Activated CD4-positive, alpha-beta T cell treated with anti-CD3 and anti-CD28 coated beads, Interleukin-2, amount 10 ng/mL, durations not matched to agents 24 days and 14 days (primary cell): ENCODE measurements around the gene PSMD14. TPM values are rescaled to one million over a fixed set of nuclear protein-coding genes. Genes with fewer than 3 reads are reported as not detected.

Source experiments
- DNase-seq: peaks from one replicate; pipeline ENCODE4 v3.0.0; 2022
- H3K27ac Mint-ChIP-seq: one replicate; pipeline ENCODE4 v1.8.0; 2022; ENCODE audit warnings: mild to moderate bottlenecking, mixed read lengths
- H3K27me3 Mint-ChIP-seq: one replicate; pipeline ENCODE4 v1.8.0; 2022; ENCODE audit warnings: mixed read lengths
- H3K36me3 Mint-ChIP-seq: one replicate; pipeline ENCODE4 v1.8.0; 2022; ENCODE audit warnings: low read depth, mild to moderate bottlenecking, mixed read lengths
- H3K4me1 Mint-ChIP-seq: one replicate; pipeline ENCODE4 v1.8.0; 2021; ENCODE audit warnings: mixed read lengths
- H3K4me3 Mint-ChIP-seq: one replicate; pipeline ENCODE4 v1.8.0; 2022; ENCODE audit warnings: mild to moderate bottlenecking, moderate library complexity, mixed read lengths
- H3K9me3 Mint-ChIP-seq: one replicate; pipeline ENCODE4 v1.8.0; 2021; ENCODE audit warnings: mixed read lengths
- intact Hi-C: fragments of 100-400 bp; cut with micrococcal nuclease; formaldehyde crosslinking; loops from one replicate; pipeline ENCODE4 v1.15.1; 2023
- total RNA-seq: library from RNA; stranded (reverse); gene quantifications from 2 replicates; pipeline ENCODE4 v1.2.3, GENCODE V29; 2022

PSMD14 gene
- total RNA-seq, 1 donor from 2014 or later, result 113 TPM

DNA sequence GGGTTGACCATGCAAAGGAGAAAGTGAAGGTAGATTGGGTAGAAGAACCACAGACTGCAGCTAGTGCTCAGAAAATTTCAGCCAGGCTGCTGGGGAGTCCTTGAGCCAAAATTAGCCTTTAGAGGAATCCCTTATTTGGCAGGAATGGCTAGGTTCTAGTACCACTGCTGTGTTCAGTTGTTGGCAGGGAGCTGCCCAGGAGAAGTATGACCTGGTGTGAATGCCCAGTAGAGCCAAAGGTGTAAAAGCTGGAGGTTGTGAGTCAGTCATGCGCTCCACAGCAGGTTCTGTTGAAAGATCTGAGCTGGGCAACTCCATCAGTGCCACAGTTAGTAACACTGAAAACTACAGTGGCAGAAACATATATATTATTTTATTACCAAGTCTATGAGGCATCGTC is 71.5 kb downstream of the PSMD14 start:
- Mint-ChIP-seq H3K4me1 (peaks cover 8% of the 10 kb centered on the region), H3K36me3 (peaks cover 12% of the 10 kb centered on the region), H3K27me3 (no peaks in the 10 kb centered on the region), H3K4me3 (no peak overlapping the region), H3K9me3 (no peaks in the 10 kb centered on the region), H3K27ac (no peak overlapping the region)
- intact Hi-C loops, result no loop called here
- no peak for DNase-seq

DNA sequence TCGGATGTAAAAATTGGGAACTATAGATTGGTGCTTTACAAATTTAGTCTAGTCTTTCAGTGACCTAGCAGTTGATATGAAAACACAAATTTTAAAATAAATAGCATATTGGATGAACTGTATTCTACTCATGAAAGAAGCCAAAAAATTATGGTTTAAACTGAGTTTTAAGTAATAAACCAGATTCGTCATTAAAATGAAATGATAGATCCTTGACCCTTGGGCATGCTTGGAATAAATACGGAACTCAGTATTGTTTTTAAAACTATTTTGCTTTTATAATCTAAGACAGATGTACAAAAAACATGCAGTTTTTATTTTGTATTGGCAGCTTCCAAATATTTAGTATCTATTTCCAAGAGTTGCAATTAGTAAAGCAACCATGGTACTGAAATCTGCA is 73.3 kb downstream of the PSMD14 start:
- Mint-ChIP-seq H3K36me3 (peaks cover 14% of the 10 kb centered on the region), H3K27me3 (no peaks in the 10 kb centered on the region), H3K4me1 (peaks cover 18% of the 10 kb centered on the region), H3K27ac (no peak overlapping the region), H3K9me3 (no peaks in the 10 kb centered on the region), H3K4me3 (no peak overlapping the region)
- intact Hi-C loops, result no loop called here
- DNase-seq, result no peak

DNA sequence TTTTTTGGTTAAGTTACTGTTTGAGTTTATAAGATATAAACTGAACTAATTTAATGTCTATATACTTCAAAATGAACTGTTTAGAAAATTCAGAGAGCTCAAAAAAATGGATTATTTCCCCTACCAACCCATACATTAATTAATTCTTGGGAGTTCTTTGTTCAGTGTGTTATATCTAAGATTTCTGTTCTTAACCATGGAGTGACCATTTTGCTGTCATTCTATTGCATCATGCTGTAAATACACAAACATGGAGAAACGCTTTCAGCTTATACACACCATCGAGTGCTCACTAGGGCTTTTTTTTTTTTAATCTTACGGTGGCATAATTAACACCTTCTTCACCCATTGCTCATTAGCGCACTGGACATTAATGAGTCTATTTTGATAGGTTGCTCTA is 74.5 kb downstream of the PSMD14 start:
- Mint-ChIP-seq H3K4me3 (no peak overlapping the region), H3K9me3 (no peaks in the 10 kb centered on the region), H3K27ac (no peak overlapping the region), H3K4me1 (peaks cover 18% of the 10 kb centered on the region), H3K27me3 (no peaks in the 10 kb centered on the region), H3K36me3 (peaks cover 19% of the 10 kb centered on the region)
- DNase-seq, result no peak
- intact Hi-C loops, result no loop called here

DNA sequence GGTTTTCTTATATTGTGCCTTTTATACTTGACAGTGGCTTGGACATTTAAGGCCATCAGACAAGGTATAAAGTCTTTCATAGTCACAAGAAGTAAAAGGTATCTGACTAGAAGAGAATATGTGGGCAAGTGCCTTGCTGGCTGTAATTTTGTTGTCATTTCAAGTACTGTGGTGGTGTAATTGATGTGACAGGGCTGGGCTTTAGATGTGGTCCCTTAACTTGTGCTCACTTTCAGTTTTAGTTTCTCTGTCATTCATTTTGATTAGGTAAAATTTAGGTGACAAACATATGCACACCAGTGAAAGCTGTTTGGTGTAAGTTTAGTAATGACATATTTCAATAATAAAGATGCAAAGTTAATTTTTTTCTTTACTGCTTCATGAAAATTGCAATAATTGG is 76.6 kb downstream of the PSMD14 start:
- intact Hi-C loops, result loop anchor here (2.0 kb wide), 1 partner anchor 76 kb away; the partner anchor contains the start of gene PSMD14
- no peaks in the 10 kb centered on the region for H3K9me3 Mint-ChIP-seq
- peaks cover 16% of the 10 kb centered on the region for H3K4me1 Mint-ChIP-seq
- peak overlapping the region; percentile 25 for H3K4me3 Mint-ChIP-seq
- peak; percentile 83 for DNase-seq
- H3K36me3 Mint-ChIP-seq, result peaks cover 14% of the 10 kb centered on the region
- no peak overlapping the region for H3K27ac Mint-ChIP-seq
- no peaks in the 10 kb centered on the region for H3K27me3 Mint-ChIP-seq

- Mint-ChIP-seq H3K4me3 (no peak overlapping the region), H3K27ac (no peak overlapping the region), H3K4me1 (peaks cover 16% of the 10 kb centered on the region), H3K27me3 (no peaks in the 10 kb centered on the region), H3K36me3 (peaks cover 19% of the 10 kb centered on the region), H3K9me3 (no peaks in the 10 kb centered on the region)
- DNase-seq, result no peak
- intact Hi-C loops, result no loop called here
These were observed 78.1 kb downstream of the PSMD14 start for GRCh38 chr2:161386228-161386824.

DNA sequence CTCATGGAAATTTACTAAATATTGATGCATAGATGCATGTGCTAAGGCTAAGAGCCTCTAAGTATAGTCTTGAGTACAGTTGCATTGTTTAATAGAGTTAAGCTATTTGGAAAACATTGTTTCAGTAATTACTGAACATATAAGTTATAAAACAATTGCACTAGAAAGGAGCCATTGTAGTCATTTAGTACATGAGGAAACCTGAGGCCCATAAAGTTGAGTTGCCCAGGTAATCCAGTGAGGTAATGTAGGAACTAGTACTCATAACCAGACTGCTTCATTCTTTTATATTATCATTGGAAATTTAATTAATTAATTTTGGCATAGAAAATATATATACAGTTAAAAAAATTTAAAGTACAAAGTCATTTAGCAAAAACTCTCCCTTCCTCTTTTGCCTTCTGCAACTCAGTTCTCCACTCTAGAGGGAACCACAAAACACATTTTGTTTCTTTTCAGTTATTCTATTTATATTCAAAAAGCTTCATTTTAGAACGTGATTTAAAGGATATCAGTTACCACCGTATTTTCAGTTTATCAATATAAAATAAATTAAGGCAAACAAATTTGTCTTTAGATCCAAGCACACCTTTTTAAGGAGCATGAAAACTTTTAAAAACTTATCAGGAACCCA is 80.0 kb downstream of the PSMD14 start:
- DNase-seq, result no peak
- Mint-ChIP-seq H3K4me3 (no peak overlapping the region), H3K27me3 (no peaks in the 10 kb centered on the region), H3K36me3 (peaks cover 30% of the 10 kb centered on the region), H3K27ac (no peak overlapping the region), H3K9me3 (no peaks in the 10 kb centered on the region), H3K4me1 (peaks cover 20% of the 10 kb centered on the region)
- intact Hi-C loops, result no loop called here

- H3K4me3 Mint-ChIP-seq, result no peak overlapping the region
- intact Hi-C loops, result no loop called here
- DNase-seq, result no peak
- no peak overlapping the region for H3K27ac Mint-ChIP-seq
- no peaks in the 10 kb centered on the region for H3K9me3 Mint-ChIP-seq
- no peaks in the 10 kb centered on the region for H3K27me3 Mint-ChIP-seq
- H3K4me1 Mint-ChIP-seq, result peaks cover 4% of the 10 kb centered on the region
- peaks cover 42% of the 10 kb centered on the region for H3K36me3 Mint-ChIP-seq
These were observed 83.7 kb downstream of the PSMD14 start for GRCh38 chr2:161391737-161392506.

DNA sequence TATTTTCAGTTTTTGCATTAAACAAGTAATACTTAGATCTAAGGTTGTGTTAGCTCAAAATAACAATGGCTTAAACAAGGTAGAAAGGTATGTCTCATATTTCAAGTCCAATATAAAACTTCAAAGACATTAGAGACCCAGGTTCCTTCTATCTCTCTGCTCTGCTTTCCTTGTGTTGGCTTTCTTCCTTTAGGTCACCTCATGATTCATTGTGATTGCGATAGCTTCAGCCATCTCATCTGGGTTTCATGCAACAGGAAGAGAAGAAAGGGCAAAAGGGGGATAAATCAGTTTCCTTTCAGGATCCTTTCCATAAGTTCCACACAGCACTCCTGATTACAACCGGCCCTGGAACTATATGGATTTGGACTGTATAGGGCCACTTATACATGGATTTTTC is 91.9 kb downstream of the PSMD14 start:
- DNase-seq, result no peak
- no peak overlapping the region for H3K4me3 Mint-ChIP-seq
- peaks cover 2% of the 10 kb centered on the region for H3K4me1 Mint-ChIP-seq
- no peak overlapping the region for H3K27ac Mint-ChIP-seq
- H3K36me3 Mint-ChIP-seq, result peaks cover 40% of the 10 kb centered on the region
- no peaks in the 10 kb centered on the region for H3K9me3 Mint-ChIP-seq
- intact Hi-C loops, result no loop called here
- no peaks in the 10 kb centered on the region for H3K27me3 Mint-ChIP-seq

DNA sequence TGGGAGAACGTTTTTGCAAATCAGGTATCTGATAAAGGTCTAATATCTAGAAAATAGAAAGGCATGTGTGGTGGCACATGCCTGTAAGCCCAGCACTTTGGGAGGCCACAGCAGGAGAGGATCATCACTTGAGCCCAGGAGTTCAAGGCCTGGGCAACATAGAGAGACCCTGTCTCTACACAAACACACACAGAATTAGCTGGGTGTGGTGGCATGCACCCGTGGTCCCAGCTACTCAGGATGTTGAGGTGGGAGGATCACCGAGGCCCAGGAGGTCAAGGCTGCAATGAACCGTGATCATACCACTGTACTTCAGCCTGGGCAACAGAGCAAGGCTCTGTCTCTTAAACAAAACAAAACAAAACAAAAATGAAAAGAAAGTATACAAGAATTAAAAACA is 94.1 kb downstream of the PSMD14 start:
- H3K4me3 Mint-ChIP-seq, result no peak overlapping the region
- H3K4me1 Mint-ChIP-seq, result peaks cover 2% of the 10 kb centered on the region
- H3K36me3 Mint-ChIP-seq, result peaks cover 24% of the 10 kb centered on the region
- H3K27me3 Mint-ChIP-seq, result no peaks in the 10 kb centered on the region
- no peak overlapping the region for H3K27ac Mint-ChIP-seq
- H3K9me3 Mint-ChIP-seq, result no peaks in the 10 kb centered on the region
- DNase-seq, result no peak
- intact Hi-C loops, result no loop called here

GRCh38 chr2:161406316-161406715 is 98.1 kb downstream of the PSMD14 start:
- H3K9me3 Mint-ChIP-seq, result no peaks in the 10 kb centered on the region
- no peak overlapping the region for H3K4me3 Mint-ChIP-seq
- DNase-seq, result peak; percentile 48
- H3K27ac Mint-ChIP-seq, result no peak overlapping the region
- intact Hi-C loops, result no loop called here
- peaks cover 23% of the 10 kb centered on the region for H3K36me3 Mint-ChIP-seq
- no peaks in the 10 kb centered on the region for H3K27me3 Mint-ChIP-seq
- H3K4me1 Mint-ChIP-seq, result peaks cover 2% of the 10 kb centered on the region

DNA sequence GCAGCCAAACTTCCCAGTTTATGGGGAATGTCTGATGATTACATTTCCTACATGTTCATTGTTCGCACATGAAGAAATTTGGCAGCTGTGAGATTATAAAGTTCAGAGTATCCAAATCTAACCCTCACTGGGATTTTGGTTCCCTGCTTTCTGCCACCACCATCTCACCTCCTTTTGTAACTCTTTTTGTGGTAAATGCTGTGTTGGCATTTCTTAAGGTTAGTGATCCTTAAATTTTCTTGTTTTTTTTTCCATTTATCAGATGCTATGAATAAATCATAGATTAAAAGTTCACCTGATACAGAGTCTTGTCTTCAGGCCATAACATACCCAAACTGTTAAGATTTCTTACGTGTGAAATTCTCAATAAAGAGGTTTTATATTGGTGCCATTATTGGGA is 99.4 kb downstream of the PSMD14 start:
- DNase-seq, result no peak
- H3K27me3 Mint-ChIP-seq, result no peaks in the 10 kb centered on the region
- H3K27ac Mint-ChIP-seq, result no peak overlapping the region
- no peak overlapping the region for H3K4me3 Mint-ChIP-seq
- H3K9me3 Mint-ChIP-seq, result no peaks in the 10 kb centered on the region
- intact Hi-C loops, result no loop called here
- peaks cover 2% of the 10 kb centered on the region for H3K4me1 Mint-ChIP-seq
- H3K36me3 Mint-ChIP-seq, result peaks cover 26% of the 10 kb centered on the region

GRCh38 chr2:161409308-161409907 is 101.2 kb downstream of the PSMD14 start:
- DNase-seq, result no peak
- Mint-ChIP-seq H3K27ac (no peak overlapping the region), H3K36me3 (peaks cover 22% of the 10 kb centered on the region), H3K4me3 (no peak overlapping the region), H3K27me3 (peaks cover 10% of the 10 kb centered on the region), H3K9me3 (no peaks in the 10 kb centered on the region), H3K4me1 (peaks cover 5% of the 10 kb centered on the region)
- intact Hi-C loops, result no loop called here

- no peak overlapping the region for H3K4me3 Mint-ChIP-seq
- peaks cover 27% of the 10 kb centered on the region for H3K36me3 Mint-ChIP-seq
- H3K9me3 Mint-ChIP-seq, result no peaks in the 10 kb centered on the region
- intact Hi-C loops, result loop anchor here (5.0 kb wide), 1 partner anchor 105 kb away; the partner anchor contains the start of gene PSMD14
- peaks cover 28% of the 10 kb centered on the region for H3K4me1 Mint-ChIP-seq
- DNase-seq, result no peak
- peaks cover 36% of the 10 kb centered on the region for H3K27me3 Mint-ChIP-seq
- no peak overlapping the region for H3K27ac Mint-ChIP-seq
These were observed 104.1 kb downstream of the PSMD14 start for GRCh38 chr2:161412346-161412745.
